ENCODE data around the gene MDK.

The MDK gene, protein sequence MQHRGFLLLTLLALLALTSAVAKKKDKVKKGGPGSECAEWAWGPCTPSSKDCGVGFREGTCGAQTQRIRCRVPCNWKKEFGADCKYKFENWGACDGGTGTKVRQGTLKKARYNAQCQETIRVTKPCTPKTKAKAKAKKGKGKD

GRCh38 chr11:46381048-46381818, at the start of gene MDK:
MDK (plus strand) TSS chr11:46381669; CDS start chr11:46382058, 389 bp downstream.
- no peak for TF ChIP-seq EZH2 (IDR thresholded peaks at IDR 0.05; ENCODE audit: borderline replicate concordance, low read length)
- TF ChIP-seq, protein P1, sequence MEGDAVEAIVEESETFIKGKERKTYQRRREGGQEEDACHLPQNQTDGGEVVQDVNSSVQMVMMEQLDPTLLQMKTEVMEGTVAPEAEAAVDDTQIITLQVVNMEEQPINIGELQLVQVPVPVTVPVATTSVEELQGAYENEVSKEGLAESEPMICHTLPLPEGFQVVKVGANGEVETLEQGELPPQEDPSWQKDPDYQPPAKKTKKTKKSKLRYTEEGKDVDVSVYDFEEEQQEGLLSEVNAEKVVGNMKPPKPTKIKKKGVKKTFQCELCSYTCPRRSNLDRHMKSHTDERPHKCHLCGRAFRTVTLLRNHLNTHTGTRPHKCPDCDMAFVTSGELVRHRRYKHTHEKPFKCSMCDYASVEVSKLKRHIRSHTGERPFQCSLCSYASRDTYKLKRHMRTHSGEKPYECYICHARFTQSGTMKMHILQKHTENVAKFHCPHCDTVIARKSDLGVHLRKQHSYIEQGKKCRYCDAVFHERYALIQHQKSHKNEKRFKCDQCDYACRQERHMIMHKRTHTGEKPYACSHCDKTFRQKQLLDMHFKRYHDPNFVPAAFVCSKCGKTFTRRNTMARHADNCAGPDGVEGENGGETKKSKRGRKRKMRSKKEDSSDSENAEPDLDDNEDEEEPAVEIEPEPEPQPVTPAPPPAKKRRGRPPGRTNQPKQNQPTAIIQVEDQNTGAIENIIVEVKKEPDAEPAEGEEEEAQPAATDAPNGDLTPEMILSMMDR (IDR thresholded peaks at IDR 0.05; ENCODE audit: low read length) = no peak
- Histone ChIP-seq H4K20me1 (ENCODE audit: insufficient read depth, low read length) (no peaks in the 10 kb centered on the region), H3K27me3 (ENCODE audit: insufficient read depth, low read length) (no peaks in the 10 kb centered on the region), H3K9ac (ENCODE audit: low read length) (no peak within 1 kb of the TSS; the same call in 1 of the 2 replicates), H3K4me2 (ENCODE audit: low read length) (peak within 1 kb of the TSS; percentile 56), H2AFZ (ENCODE audit: low read length) (no peak within 1 kb of the TSS), H3K79me2 (ENCODE audit: insufficient read depth, low read length) (no peaks in the 10 kb centered on the region), H3K9me2 (ENCODE audit: low read depth, low read length) (no peaks in the 10 kb centered on the region), H3K27ac (ENCODE audit: low read depth, low read length, poor library complexity, severe bottlenecking) (no peak within 1 kb of the TSS), H3K36me3 (ENCODE audit: insufficient read depth, low read length) (peaks cover 28% of the 10 kb centered on the region), H3F3A (ENCODE audit: insufficient read depth, low read length) (no peaks in the 10 kb centered on the region), H3K9me3 (ENCODE audit: low read length) (no peaks in the 10 kb centered on the region), H3K4me1 (ENCODE audit: insufficient read depth, low read length, severe bottlenecking) (peaks cover 17% of the 10 kb centered on the region), H3K4me3 (ENCODE audit: low read depth, low read length, poor library complexity, severe bottlenecking) (peak within 1 kb of the TSS; percentile 44)

DNA sequence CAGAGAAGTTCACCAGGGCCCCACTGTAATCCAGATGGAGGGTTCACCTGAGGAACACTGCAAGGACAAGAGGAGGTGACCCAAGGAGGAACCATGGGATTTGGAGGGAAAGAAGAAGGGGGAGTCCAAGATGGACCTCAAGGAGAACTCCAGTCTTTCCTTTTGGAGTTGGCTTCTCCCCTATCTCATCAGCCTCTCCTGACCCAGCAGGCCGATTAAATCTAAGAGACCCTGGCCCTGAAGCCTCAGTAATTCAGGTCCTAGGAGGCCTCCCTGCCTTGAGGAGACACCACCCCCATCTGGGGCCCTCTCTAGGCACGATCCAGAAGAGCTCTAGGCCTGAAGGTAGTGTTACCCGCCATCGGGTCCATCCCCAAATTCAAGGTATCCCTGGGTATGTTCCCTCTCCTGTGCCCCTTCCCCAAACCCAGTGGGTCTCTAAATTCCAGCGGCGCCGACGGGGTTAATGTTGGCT, 49.3 kb upstream of the MDK start:
- Histone ChIP-seq H3K9ac (ENCODE audit: low read length) (no peak overlapping the region), H4K20me1 (ENCODE audit: insufficient read depth, low read length) (no peaks in the 10 kb centered on the region), H3K4me1 (ENCODE audit: insufficient read depth, low read length, severe bottlenecking) (no peaks in the 10 kb centered on the region), H3K9me3 (ENCODE audit: low read length) (no peaks in the 10 kb centered on the region), H3F3A (ENCODE audit: insufficient read depth, low read length) (no peaks in the 10 kb centered on the region), H3K27ac (ENCODE audit: low read depth, low read length, poor library complexity, severe bottlenecking) (no peak overlapping the region), H3K9me2 (ENCODE audit: low read depth, low read length) (no peaks in the 10 kb centered on the region), H3K4me2 (ENCODE audit: low read length) (no peak overlapping the region; the same call in 1 of the 2 replicates), H2AFZ (ENCODE audit: low read length) (no peak overlapping the region), H3K36me3 (ENCODE audit: insufficient read depth, low read length) (no peaks in the 10 kb centered on the region), H3K27me3 (ENCODE audit: insufficient read depth, low read length) (peaks cover 24% of the 10 kb centered on the region; the same call in 1 of the 2 replicates), H3K4me3 (ENCODE audit: low read depth, low read length, poor library complexity, severe bottlenecking) (no peak overlapping the region), H3K79me2 (ENCODE audit: insufficient read depth, low read length) (no peaks in the 10 kb centered on the region)
- TF ChIP-seq EZH2 (IDR thresholded peaks at IDR 0.05; ENCODE audit: borderline replicate concordance, low read length) = no peak
- TF ChIP-seq, protein P1 (IDR thresholded peaks at IDR 0.05; ENCODE audit: low read length) = no peak

DNA sequence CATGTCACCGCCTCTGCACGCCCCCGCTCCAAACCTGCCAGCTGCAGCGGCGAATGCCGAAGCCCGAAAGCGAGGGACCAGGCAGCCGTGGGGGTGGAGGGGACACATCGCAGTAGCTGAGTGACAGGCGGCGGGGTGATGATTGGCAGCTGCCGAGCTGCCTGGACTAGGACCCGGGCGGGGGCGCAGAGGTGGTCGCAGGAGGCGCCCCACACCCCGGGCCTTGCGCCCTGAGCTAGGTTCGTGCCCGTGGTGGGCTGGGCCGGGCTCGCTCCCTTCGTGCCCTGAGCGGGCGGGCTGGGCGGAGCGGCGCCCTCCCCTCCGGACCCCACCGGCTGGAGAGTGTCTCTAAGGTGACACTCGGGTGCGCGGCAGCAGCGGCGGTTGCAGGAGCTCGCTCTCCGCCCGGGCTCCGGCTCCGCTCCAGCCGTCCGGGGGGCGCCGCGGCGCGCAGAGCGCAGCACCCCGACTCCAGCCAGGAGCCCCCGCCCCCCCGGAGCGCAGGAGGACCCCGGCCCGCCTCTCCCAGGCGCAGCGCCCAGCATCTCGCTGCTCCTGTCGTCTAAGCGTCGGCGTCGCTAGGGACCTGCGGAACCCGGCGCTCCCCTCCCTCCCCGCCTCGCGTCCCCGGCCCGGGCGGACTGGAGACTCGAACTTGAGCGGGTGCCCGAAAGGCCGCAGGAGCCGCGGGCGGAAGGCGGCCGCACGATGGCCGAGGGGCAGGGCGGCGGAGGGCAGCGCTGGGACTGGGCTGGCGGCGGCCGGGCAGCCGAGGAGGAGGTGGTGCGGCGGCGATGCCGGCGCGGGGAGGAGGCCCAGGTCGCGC, 48.7 kb upstream of the MDK start:
- Histone ChIP-seq H4K20me1 (ENCODE audit: insufficient read depth, low read length) (no peaks in the 10 kb centered on the region), H3K79me2 (ENCODE audit: insufficient read depth, low read length) (no peaks in the 10 kb centered on the region), H3K4me3 (ENCODE audit: low read depth, low read length, poor library complexity, severe bottlenecking) (peak overlapping the region; percentile 41), H3K27me3 (ENCODE audit: insufficient read depth, low read length) (peaks cover 24% of the 10 kb centered on the region; the same call in 1 of the 2 replicates), H3K9ac (ENCODE audit: low read length) (no peak overlapping the region), H3K9me2 (ENCODE audit: low read depth, low read length) (no peaks in the 10 kb centered on the region), H3F3A (ENCODE audit: insufficient read depth, low read length) (no peaks in the 10 kb centered on the region), H3K4me1 (ENCODE audit: insufficient read depth, low read length, severe bottlenecking) (no peaks in the 10 kb centered on the region), H2AFZ (ENCODE audit: low read length) (no peak overlapping the region), H3K4me2 (ENCODE audit: low read length) (peak overlapping the region; percentile 55; the same call in 1 of the 2 replicates), H3K9me3 (ENCODE audit: low read length) (no peaks in the 10 kb centered on the region), H3K27ac (ENCODE audit: low read depth, low read length, poor library complexity, severe bottlenecking) (no peak overlapping the region), H3K36me3 (ENCODE audit: insufficient read depth, low read length) (no peaks in the 10 kb centered on the region)
- TF ChIP-seq EZH2 (IDR thresholded peaks at IDR 0.05; ENCODE audit: borderline replicate concordance, low read length) = 0 out of 2 replicates have a peak, but pooled peaks have one; percentile 68
- TF ChIP-seq, protein P1 (IDR thresholded peaks at IDR 0.05; ENCODE audit: low read length) = no peak
